ENCODE measurements around the gene LYG2.
"Not testable (repeated sequence)": the region's sequence is repeated elsewhere in the genome, so short reads cannot be mapped to it uniquely, and the experiment has no call there.

LYG2 gene

GRCh38 chr2:99259465-99259864 is 4.0 kb upstream of the LYG2 start:
- H3K36me3 ChIP-seq (ENCODE audit: control insufficient read depth in 1 of 2, insufficient read depth in 2 of 2, low read length in 2 of 2) = peaks cover 3 to 4% of the 10 kb centered on the region in 2 donors
- H3K9me3 ChIP-seq (ENCODE audit: control insufficient read depth in 1 of 2, low read length in 2 of 2) = peaks cover 0 to 4% of the 10 kb centered on the region in 2 donors
- H3K27ac ChIP-seq (ENCODE audit: low read length) = no peak overlapping the region
- no peaks in the 10 kb centered on the region for H3K27me3 ChIP-seq (ENCODE audit: low read depth, low read length)
- H3K4me1 ChIP-seq (ENCODE audit: control insufficient read depth in 1 of 2, insufficient read depth in 2 of 2, low read length in 2 of 2) = no peaks in the 10 kb centered on the region
- no peak overlapping the region for H3K4me3 ChIP-seq (ENCODE audit: low read depth in 1 of 2, low read length in 2 of 2)

- Histone ChIP-seq H3K9me3 (ENCODE audit: control insufficient read depth in 1 of 2, low read length in 2 of 2) (peaks cover 0 to 4% of the 10 kb centered on the region in 2 donors), H3K4me3 (ENCODE audit: low read depth in 1 of 2, low read length in 2 of 2) (no peak overlapping the region), H3K4me1 (ENCODE audit: control insufficient read depth in 1 of 2, insufficient read depth in 2 of 2, low read length in 2 of 2) (no peaks in the 10 kb centered on the region), H3K27ac (ENCODE audit: low read length) (no peak overlapping the region), H3K27me3 (ENCODE audit: low read depth, low read length) (no peaks in the 10 kb centered on the region), H3K36me3 (ENCODE audit: control insufficient read depth in 1 of 2, insufficient read depth in 2 of 2, low read length in 2 of 2) (no peaks in the 10 kb centered on the region)
Measured at GRCh38 chr2:99256677-99257076, 1.2 kb upstream of the LYG2 start.

GRCh38 chr2:99249951-99250350 is 5.5 kb downstream of the LYG2 start:
- no peak overlapping the region for H3K27ac ChIP-seq (ENCODE audit: low read length)
- H3K9me3 ChIP-seq (ENCODE audit: control insufficient read depth in 1 of 2, low read length in 2 of 2) = no peaks in the 10 kb centered on the region
- no peaks in the 10 kb centered on the region for H3K27me3 ChIP-seq (ENCODE audit: low read depth, low read length)
- no peaks in the 10 kb centered on the region for H3K4me1 ChIP-seq (ENCODE audit: control insufficient read depth in 1 of 2, insufficient read depth in 2 of 2, low read length in 2 of 2)
- H3K4me3 ChIP-seq (ENCODE audit: low read depth in 1 of 2, low read length in 2 of 2) = no peak overlapping the region
- no peaks in the 10 kb centered on the region for H3K36me3 ChIP-seq (ENCODE audit: control insufficient read depth in 1 of 2, insufficient read depth in 2 of 2, low read length in 2 of 2)

- Histone ChIP-seq H3K27ac (ENCODE audit: low read length) (no peak overlapping the region), H3K4me1 (ENCODE audit: control insufficient read depth in 1 of 2, insufficient read depth in 2 of 2, low read length in 2 of 2) (no peaks in the 10 kb centered on the region), H3K9me3 (ENCODE audit: control insufficient read depth in 1 of 2, low read length in 2 of 2) (no peaks in the 10 kb centered on the region), H3K27me3 (ENCODE audit: low read depth, low read length) (no peaks in the 10 kb centered on the region), H3K36me3 (ENCODE audit: control insufficient read depth in 1 of 2, insufficient read depth in 2 of 2, low read length in 2 of 2) (no peaks in the 10 kb centered on the region), H3K4me3 (ENCODE audit: low read depth in 1 of 2, low read length in 2 of 2) (no peak overlapping the region)
Measured at GRCh38 chr2:99242151-99242550, 13.3 kb downstream of the LYG2 start.

- Histone ChIP-seq H3K9me3 (ENCODE audit: control insufficient read depth in 1 of 2, low read length in 2 of 2) (no peaks in the 10 kb centered on the region), H3K27me3 (ENCODE audit: low read depth, low read length) (no peaks in the 10 kb centered on the region), H3K27ac (ENCODE audit: low read length) (no peak overlapping the region), H3K36me3 (ENCODE audit: control insufficient read depth in 1 of 2, insufficient read depth in 2 of 2, low read length in 2 of 2) (no peaks in the 10 kb centered on the region), H3K4me3 (ENCODE audit: low read depth in 1 of 2, low read length in 2 of 2) (no peak overlapping the region), H3K4me1 (ENCODE audit: control insufficient read depth in 1 of 2, insufficient read depth in 2 of 2, low read length in 2 of 2) (no peaks in the 10 kb centered on the region)
Measured at GRCh38 chr2:99240431-99240830, 15.0 kb downstream of the LYG2 start.

GRCh38 chr2:99238599-99238998 is 16.9 kb downstream of the LYG2 start:
- no peaks in the 10 kb centered on the region for H3K36me3 ChIP-seq (ENCODE audit: control insufficient read depth in 1 of 2, insufficient read depth in 2 of 2, low read length in 2 of 2)
- no peaks in the 10 kb centered on the region for H3K27me3 ChIP-seq (ENCODE audit: low read depth, low read length)
- H3K9me3 ChIP-seq (ENCODE audit: control insufficient read depth in 1 of 2, low read length in 2 of 2) = no peaks in the 10 kb centered on the region
- H3K27ac ChIP-seq (ENCODE audit: low read length) = no peak overlapping the region
- no peaks in the 10 kb centered on the region for H3K4me1 ChIP-seq (ENCODE audit: control insufficient read depth in 1 of 2, insufficient read depth in 2 of 2, low read length in 2 of 2)
- no peak overlapping the region for H3K4me3 ChIP-seq (ENCODE audit: low read depth in 1 of 2, low read length in 2 of 2)

GRCh38 chr2:99233177-99233576 is 22.3 kb downstream of the LYG2 start:
- not testable (repeated sequence) for H3K4me1 ChIP-seq (ENCODE audit: control insufficient read depth in 1 of 2, insufficient read depth in 2 of 2, low read length in 2 of 2); H3K27me3 ChIP-seq (ENCODE audit: low read depth, low read length); H3K27ac ChIP-seq (ENCODE audit: low read length); H3K9me3 ChIP-seq (ENCODE audit: control insufficient read depth in 1 of 2, low read length in 2 of 2); H3K36me3 ChIP-seq (ENCODE audit: control insufficient read depth in 1 of 2, insufficient read depth in 2 of 2, low read length in 2 of 2); H3K4me3 ChIP-seq (ENCODE audit: low read depth in 1 of 2, low read length in 2 of 2)

GRCh38 chr2:99217929-99218501 is 37.5 kb downstream of the LYG2 start:
- no peaks in the 10 kb centered on the region for H3K27me3 ChIP-seq (ENCODE audit: low read depth, low read length)
- H3K4me1 ChIP-seq (ENCODE audit: control insufficient read depth in 1 of 2, insufficient read depth in 2 of 2, low read length in 2 of 2) = no peaks in the 10 kb centered on the region
- H3K9me3 ChIP-seq (ENCODE audit: control insufficient read depth in 1 of 2, low read length in 2 of 2) = no peaks in the 10 kb centered on the region
- H3K36me3 ChIP-seq (ENCODE audit: control insufficient read depth in 1 of 2, insufficient read depth in 2 of 2, low read length in 2 of 2) = peaks cover 0 to 12% of the 10 kb centered on the region in 2 donors
- H3K4me3 ChIP-seq (ENCODE audit: low read depth in 1 of 2, low read length in 2 of 2) = no peak overlapping the region
- no peak overlapping the region for H3K27ac ChIP-seq (ENCODE audit: low read length)

GRCh38 chr2:99216096-99216495 is 39.4 kb downstream of the LYG2 start:
- Histone ChIP-seq H3K9me3 (ENCODE audit: control insufficient read depth in 1 of 2, low read length in 2 of 2) (no peaks in the 10 kb centered on the region), H3K27me3 (ENCODE audit: low read depth, low read length) (no peaks in the 10 kb centered on the region), H3K4me3 (ENCODE audit: low read depth in 1 of 2, low read length in 2 of 2) (no peak overlapping the region), H3K27ac (ENCODE audit: low read length) (no peak overlapping the region), H3K4me1 (ENCODE audit: control insufficient read depth in 1 of 2, insufficient read depth in 2 of 2, low read length in 2 of 2) (no peaks in the 10 kb centered on the region), H3K36me3 (ENCODE audit: control insufficient read depth in 1 of 2, insufficient read depth in 2 of 2, low read length in 2 of 2) (peaks cover 0 to 12% of the 10 kb centered on the region in 2 donors)

- H3K4me1 ChIP-seq (ENCODE audit: control insufficient read depth in 1 of 2, insufficient read depth in 2 of 2, low read length in 2 of 2) = no peaks in the 10 kb centered on the region
- no peaks in the 10 kb centered on the region for H3K27me3 ChIP-seq (ENCODE audit: low read depth, low read length)
- no peaks in the 10 kb centered on the region for H3K36me3 ChIP-seq (ENCODE audit: control insufficient read depth in 1 of 2, insufficient read depth in 2 of 2, low read length in 2 of 2)
- H3K9me3 ChIP-seq (ENCODE audit: control insufficient read depth in 1 of 2, low read length in 2 of 2) = peaks cover 0 to 2% of the 10 kb centered on the region in 2 donors
- no peak overlapping the region for H3K4me3 ChIP-seq (ENCODE audit: low read depth in 1 of 2, low read length in 2 of 2)
- no peak overlapping the region for H3K27ac ChIP-seq (ENCODE audit: low read length)
Measured at GRCh38 chr2:99205491-99205890, 50.0 kb downstream of the LYG2 start.

GRCh38 chr2:99201959-99202678 is 53.3 kb downstream of the LYG2 start:
- Histone ChIP-seq H3K27me3 (ENCODE audit: low read depth, low read length) (no peaks in the 10 kb centered on the region), H3K27ac (ENCODE audit: low read length) (no peak overlapping the region), H3K4me3 (ENCODE audit: low read depth in 1 of 2, low read length in 2 of 2) (no peak overlapping the region), H3K36me3 (ENCODE audit: control insufficient read depth in 1 of 2, insufficient read depth in 2 of 2, low read length in 2 of 2) (peaks cover 9 to 12% of the 10 kb centered on the region in 2 donors), H3K9me3 (ENCODE audit: control insufficient read depth in 1 of 2, low read length in 2 of 2) (no peaks in the 10 kb centered on the region), H3K4me1 (ENCODE audit: control insufficient read depth in 1 of 2, insufficient read depth in 2 of 2, low read length in 2 of 2) (no peaks in the 10 kb centered on the region)

All from muscle layer of duodenum (tissue), 2 donors.